ENCODE measurements around the gene BTG4. TPM values are rescaled to one million over a fixed set of nuclear protein-coding genes. Genes with fewer than 3 reads are reported as not detected.
A peak's percentile ranks its signal among the peaks of the same experiment; 100 is the strongest.

The BTG4 gene
- total RNA-seq, 1 donor from 2014 or later = not detected

DNA sequence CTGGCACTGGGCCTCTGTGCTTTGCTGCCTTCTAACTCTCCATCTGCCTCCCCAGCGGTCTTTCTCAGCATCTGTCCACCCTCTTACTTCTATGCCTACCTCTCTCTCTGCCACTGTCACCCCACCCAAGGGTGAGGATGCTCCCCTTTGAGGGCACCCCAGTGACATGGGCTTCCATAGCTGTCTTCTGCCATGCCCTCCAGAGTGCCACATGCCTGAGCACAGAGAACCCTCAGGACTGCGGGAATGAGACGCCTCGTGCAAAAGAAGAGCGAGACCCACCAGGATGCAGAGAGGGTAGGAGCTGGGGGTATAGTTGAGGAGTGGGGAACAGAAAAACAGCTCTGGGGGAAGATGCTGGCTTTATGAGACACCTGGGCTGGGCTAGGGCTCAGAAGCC lies 64.3 kb downstream of the BTG4 start:
- peaks cover 16% of the 10 kb centered on the region for H3K27me3 Mint-ChIP-seq
- CTCF ChIA-PET = interaction anchor here (2.9 to 4.0 kb wide), 4 partner anchors 18 to 1013 kb away, joined by 14 to 49 read pairs (median 30); no protein-coding TSS in a partner anchor
- peaks cover 37% of the 10 kb centered on the region for H3K4me1 Mint-ChIP-seq
- intact Hi-C loops (cut with micrococcal nuclease) = loop anchor here (2.0 to 10.0 kb wide), 3 partner anchors 19 to 1001 kb away; partner anchors contain the start of gene ARHGAP20
- POLR2A ChIA-PET = no interaction called here
- ATAC-seq (ENCODE audit: low read depth) (no peak), DNase-seq (no peak)
- no peak overlapping the region for H3K4me3 Mint-ChIP-seq
- no peaks in the 10 kb centered on the region for H3K36me3 Mint-ChIP-seq (ENCODE audit: low read depth)
- H3K9me3 Mint-ChIP-seq = no peaks in the 10 kb centered on the region
- TF ChIP-seq, protein P1, sequence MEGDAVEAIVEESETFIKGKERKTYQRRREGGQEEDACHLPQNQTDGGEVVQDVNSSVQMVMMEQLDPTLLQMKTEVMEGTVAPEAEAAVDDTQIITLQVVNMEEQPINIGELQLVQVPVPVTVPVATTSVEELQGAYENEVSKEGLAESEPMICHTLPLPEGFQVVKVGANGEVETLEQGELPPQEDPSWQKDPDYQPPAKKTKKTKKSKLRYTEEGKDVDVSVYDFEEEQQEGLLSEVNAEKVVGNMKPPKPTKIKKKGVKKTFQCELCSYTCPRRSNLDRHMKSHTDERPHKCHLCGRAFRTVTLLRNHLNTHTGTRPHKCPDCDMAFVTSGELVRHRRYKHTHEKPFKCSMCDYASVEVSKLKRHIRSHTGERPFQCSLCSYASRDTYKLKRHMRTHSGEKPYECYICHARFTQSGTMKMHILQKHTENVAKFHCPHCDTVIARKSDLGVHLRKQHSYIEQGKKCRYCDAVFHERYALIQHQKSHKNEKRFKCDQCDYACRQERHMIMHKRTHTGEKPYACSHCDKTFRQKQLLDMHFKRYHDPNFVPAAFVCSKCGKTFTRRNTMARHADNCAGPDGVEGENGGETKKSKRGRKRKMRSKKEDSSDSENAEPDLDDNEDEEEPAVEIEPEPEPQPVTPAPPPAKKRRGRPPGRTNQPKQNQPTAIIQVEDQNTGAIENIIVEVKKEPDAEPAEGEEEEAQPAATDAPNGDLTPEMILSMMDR (IDR thresholded peaks at IDR 0.05) = no peak
- H3K27ac Mint-ChIP-seq = no peak overlapping the region

DNA sequence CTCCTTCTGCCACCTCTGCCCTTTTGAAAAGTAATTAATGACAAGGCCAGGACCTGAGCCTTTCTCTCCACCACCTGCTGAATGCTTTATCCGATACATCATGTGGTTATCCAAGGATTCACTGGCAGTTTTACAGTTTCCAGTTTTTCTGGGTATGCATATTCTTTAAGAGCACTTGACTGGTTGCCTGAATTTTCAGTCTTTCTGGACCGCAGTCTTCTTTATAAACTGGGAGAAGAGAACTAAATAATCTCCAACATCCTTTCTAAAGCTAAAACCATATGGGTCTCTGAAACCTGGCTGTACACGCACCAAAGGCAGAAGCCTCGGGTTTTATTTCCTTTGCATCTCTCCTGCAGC lies 65.1 kb downstream of the BTG4 start:
- no peak for DNase-seq

GRCh38 chr11:111446404-111447111 lies 65.6 kb downstream of the BTG4 start:
- ChIA-PET CTCF (interaction anchor here (0.7 to 4.0 kb wide), 22 partner anchors 9 to 1016 kb away, joined by 3 to 49 read pairs (median 5); no protein-coding TSS in a partner anchor), POLR2A (interaction anchor here (0.6 to 1.9 kb wide), 4 partner anchors 9 to 89 kb away, joined by 3 to 4 read pairs (median 4); no protein-coding TSS in a partner anchor)
- TF ChIP-seq, protein P1 (IDR thresholded peaks at IDR 0.05) = no peak
- ATAC-seq (ENCODE audit: low read depth) = peak; percentile 95
- peak; percentile 55 for DNase-seq
- Mint-ChIP-seq H3K4me1 (peaks cover 36% of the 10 kb centered on the region), H3K27me3 (peaks cover 2% of the 10 kb centered on the region), H3K27ac (peak overlapping the region; percentile 43), H3K4me3 (no peak overlapping the region), H3K9me3 (no peaks in the 10 kb centered on the region), H3K36me3 (ENCODE audit: low read depth) (no peaks in the 10 kb centered on the region)
- intact Hi-C loops (cut with micrococcal nuclease) = loop anchor here (1.0 to 10.0 kb wide), 11 partner anchors 10 to 1245 kb away; partner anchors contain the start of gene ARHGAP20

More for the DNA sequence above, 65.1 kb downstream of the BTG4 start:
- Mint-ChIP-seq H3K27ac (no peak overlapping the region), H3K36me3 (ENCODE audit: low read depth) (no peaks in the 10 kb centered on the region), H3K4me3 (no peak overlapping the region), H3K9me3 (no peaks in the 10 kb centered on the region), H3K27me3 (peaks cover 7% of the 10 kb centered on the region), H3K4me1 (peaks cover 37% of the 10 kb centered on the region)
- ChIA-PET POLR2A (interaction anchor here (0.6 to 1.9 kb wide), 4 partner anchors 10 to 89 kb away, joined by 3 to 4 read pairs (median 4); no protein-coding TSS in a partner anchor), CTCF (interaction anchor here (0.7 to 4.0 kb wide), 19 partner anchors 10 to 1012 kb away, joined by 3 to 49 read pairs (median 6); no protein-coding TSS in a partner anchor)
- intact Hi-C loops (cut with micrococcal nuclease) = loop anchor here (2.0 to 10.0 kb wide), 3 partner anchors 18 to 1000 kb away; partner anchors contain the start of gene ARHGAP20
- ATAC-seq (ENCODE audit: low read depth) = no peak
- TF ChIP-seq, protein P1 (IDR thresholded peaks at IDR 0.05) = no peak

DNA sequence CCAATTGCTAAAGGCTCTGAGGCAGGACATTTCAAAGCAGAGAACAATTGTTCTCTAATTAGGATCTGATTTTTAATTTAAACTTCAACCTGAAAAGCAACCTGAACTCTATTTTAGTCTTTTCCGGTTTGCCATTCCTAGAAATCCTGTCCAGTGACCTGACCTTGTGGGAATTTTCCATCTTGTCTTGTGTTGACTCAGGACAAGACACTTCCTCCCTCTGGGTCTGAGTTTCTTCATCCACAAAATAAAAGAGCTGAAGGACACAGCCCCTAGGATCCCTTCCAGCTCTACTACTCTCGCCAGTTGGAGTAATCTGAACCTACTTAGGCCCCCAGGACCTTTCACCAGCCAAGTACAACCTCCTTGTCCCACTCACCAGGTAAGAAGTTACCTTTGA lies 66.6 kb downstream of the BTG4 start:
- ChIA-PET POLR2A (interaction anchor here (1.4 to 1.9 kb wide), 2 partner anchors 8 to 22 kb away, joined by 4 read pairs; no protein-coding TSS in a partner anchor), CTCF (interaction anchor here (0.9 to 4.0 kb wide), 16 partner anchors 8 to 1015 kb away, joined by 3 to 49 read pairs (median 6); no protein-coding TSS in a partner anchor)
- ATAC-seq (ENCODE audit: low read depth) (no peak), DNase-seq (no peak)
- H3K27me3 Mint-ChIP-seq = no peaks in the 10 kb centered on the region
- peaks cover 30% of the 10 kb centered on the region for H3K4me1 Mint-ChIP-seq
- no peak overlapping the region for H3K4me3 Mint-ChIP-seq
- H3K27ac Mint-ChIP-seq = no peak overlapping the region
- no peaks in the 10 kb centered on the region for H3K9me3 Mint-ChIP-seq
- no peaks in the 10 kb centered on the region for H3K36me3 Mint-ChIP-seq (ENCODE audit: low read depth)
- TF ChIP-seq, protein P1 (IDR thresholded peaks at IDR 0.05) = no peak
- intact Hi-C loops (cut with micrococcal nuclease) = loop anchor here (5.0 to 10.0 kb wide), 2 partner anchors 731 to 998 kb away; partner anchors contain the start of gene ARHGAP20

Other genes starting within 250 kb of the BTG4 start
- 0.82 and 1.1 TPM in 2 replicates for gene POU2AF3, start 213.8 kb downstream of the BTG4 start, total RNA-seq
- 141 and 155 TPM in 2 replicates for gene POU2AF1, start 133.1 kb downstream of the BTG4 start, total RNA-seq
- gene HOATZ, start 2.4 kb upstream of the BTG4 start, total RNA-seq = not detected in 2 replicates
- not detected in 2 replicates for gene LAYN, start 28.3 kb upstream of the BTG4 start, total RNA-seq
- 10.0 and 10.2 TPM in 2 replicates for gene SIK2, start 90.1 kb upstream of the BTG4 start, total RNA-seq

Measured in activated B cell treated with CpG ODN at 0.5 μM for 24 hours (primary cell).